ENCODE results near the gene PRR36. TPM values are rescaled to one million over a fixed set of nuclear protein-coding genes. Genes with fewer than 3 reads are reported as not detected.

The PRR36 gene
- total and polyA plus RNA-seq, 8 donors = 0.18 to 0.61 (median 0.47) TPM; not detected in 4

DNA sequence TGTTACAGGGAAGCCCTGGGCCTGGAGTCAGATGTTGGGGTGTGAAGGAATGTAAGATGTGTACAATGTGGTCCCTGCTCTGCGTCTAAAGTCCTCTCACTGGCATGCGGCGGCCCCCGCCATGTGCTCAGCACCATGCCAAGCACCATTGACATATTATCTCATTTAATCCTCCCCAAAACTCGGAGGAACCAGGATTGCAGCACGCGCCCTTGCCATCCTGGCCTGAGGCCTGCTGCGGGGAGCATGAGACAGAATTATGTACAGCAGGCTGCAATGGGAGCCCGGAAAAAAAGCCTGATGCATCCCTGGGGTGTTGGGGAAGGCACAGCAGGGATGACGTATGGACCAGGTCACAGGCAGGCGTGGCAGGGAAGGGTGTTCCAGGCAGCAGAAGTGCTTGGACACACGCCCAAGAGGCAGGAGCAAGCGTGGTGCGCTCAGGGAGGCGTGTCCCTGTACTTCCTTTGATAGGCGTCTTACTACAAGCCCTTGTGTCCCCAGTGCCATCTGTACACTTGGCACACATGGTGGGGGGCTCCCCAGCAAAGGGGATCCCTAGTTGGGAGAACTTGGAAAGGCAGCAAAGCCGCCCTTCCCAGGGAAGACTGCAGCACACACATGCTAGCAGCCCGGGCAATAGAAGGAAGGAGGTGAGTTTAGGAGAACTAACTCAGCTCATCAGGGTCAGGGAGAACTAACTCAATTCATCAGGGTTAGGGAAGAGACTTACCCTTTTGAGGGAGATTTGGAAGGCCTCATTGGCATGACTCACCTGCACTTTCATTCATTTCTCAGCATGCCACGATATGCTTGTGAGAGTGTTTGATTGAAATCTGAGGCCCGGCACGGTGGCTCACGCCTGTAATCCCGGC lies 40.7 kb downstream of the PRR36 start:
- intact Hi-C loops (cut with DNase I; ENCODE audit: low total_unique reads) = no loop called here
- H3K4me3 ChIP-seq = no peak overlapping the region
- peak; percentile 92 to 93 for DNase-seq
- no peaks in the 10 kb centered on the region for H3K9me3 ChIP-seq
- 45 to 62% (median 56%) methylated on average over 23 of the region's 23 CpGs for WGBS, 5 donors
- no peak for TF ChIP-seq EP300 (IDR thresholded peaks at IDR 0.05)
- TF ChIP-seq, protein P1, sequence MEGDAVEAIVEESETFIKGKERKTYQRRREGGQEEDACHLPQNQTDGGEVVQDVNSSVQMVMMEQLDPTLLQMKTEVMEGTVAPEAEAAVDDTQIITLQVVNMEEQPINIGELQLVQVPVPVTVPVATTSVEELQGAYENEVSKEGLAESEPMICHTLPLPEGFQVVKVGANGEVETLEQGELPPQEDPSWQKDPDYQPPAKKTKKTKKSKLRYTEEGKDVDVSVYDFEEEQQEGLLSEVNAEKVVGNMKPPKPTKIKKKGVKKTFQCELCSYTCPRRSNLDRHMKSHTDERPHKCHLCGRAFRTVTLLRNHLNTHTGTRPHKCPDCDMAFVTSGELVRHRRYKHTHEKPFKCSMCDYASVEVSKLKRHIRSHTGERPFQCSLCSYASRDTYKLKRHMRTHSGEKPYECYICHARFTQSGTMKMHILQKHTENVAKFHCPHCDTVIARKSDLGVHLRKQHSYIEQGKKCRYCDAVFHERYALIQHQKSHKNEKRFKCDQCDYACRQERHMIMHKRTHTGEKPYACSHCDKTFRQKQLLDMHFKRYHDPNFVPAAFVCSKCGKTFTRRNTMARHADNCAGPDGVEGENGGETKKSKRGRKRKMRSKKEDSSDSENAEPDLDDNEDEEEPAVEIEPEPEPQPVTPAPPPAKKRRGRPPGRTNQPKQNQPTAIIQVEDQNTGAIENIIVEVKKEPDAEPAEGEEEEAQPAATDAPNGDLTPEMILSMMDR (IDR thresholded peaks at IDR 0.05) = no peak
- peak in 2 of 3 donors; percentile 38 to 59 for TF ChIP-seq POLR2AphosphoS5 (IDR thresholded peaks at IDR 0.05)
- peaks cover 13 to 52% (median 49%) of the 10 kb centered on the region in 4 donors for H3K4me1 ChIP-seq
- peak overlapping the region; percentile 48 to 72 (median 65) for H3K27ac ChIP-seq
- H3K27me3 ChIP-seq = no peaks in the 10 kb centered on the region
- H3K36me3 ChIP-seq = no peaks in the 10 kb centered on the region

DNA sequence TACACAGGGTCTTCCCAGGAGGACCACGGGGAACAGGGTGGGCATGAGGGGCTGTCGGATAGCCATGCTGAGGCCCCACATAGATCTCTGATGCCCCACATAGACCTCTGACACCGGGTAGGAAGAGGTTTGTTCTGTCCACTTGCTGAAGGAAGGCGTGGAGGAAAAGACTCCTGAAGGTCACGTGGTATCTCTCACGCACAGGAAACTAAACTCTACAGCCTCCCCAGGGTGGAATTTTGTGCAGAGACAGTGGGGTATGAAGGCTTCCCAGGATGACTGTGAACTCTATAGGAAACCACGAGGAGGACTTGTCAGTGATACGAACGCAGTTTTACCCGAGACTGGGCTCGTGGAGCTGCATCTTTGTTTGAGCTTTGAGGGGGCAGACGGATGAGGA lies 41.4 kb downstream of the PRR36 start:
- Histone ChIP-seq H3K36me3 (no peaks in the 10 kb centered on the region), H3K9me3 (no peaks in the 10 kb centered on the region), H3K27ac (peak overlapping the region; percentile 48 to 72 (median 57)), H3K4me3 (no peak overlapping the region), H3K27me3 (no peaks in the 10 kb centered on the region), H3K4me1 (peaks cover 13 to 52% (median 49%) of the 10 kb centered on the region in 4 donors)
- WGBS, 5 donors = 47 to 65% (median 59%) methylated on average over 12 of the region's 12 CpGs
- no peak for DNase-seq
- intact Hi-C loops (cut with DNase I; ENCODE audit: low total_unique reads) = no loop called here
- TF ChIP-seq EP300 (IDR thresholded peaks at IDR 0.05) (no peak), POLR2AphosphoS5 (IDR thresholded peaks at IDR 0.05) (no peak), POLR2A (IDR thresholded peaks at IDR 0.05) (no peak)
- TF ChIP-seq, protein P1 (IDR thresholded peaks at IDR 0.05) = no peak

DNA sequence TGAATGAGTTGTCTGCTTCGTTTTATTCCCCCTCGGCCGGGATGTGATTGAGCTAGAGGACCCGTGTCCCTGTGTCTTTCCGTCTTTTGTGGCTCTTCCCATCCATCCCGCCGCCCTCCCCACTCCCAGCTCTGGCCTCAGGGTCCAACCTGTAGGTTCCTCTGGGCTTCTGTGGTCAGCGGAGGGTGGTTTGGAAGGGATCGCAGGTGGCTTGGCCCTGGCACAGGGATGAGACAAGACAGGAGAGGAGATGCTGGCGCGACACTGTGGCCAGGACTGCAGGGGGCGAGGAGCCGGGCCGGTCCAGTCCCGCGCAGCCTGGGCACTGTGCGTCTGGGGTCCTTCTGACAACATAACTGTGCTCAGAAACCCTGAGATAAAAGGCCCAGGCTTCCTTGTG lies 42.2 kb downstream of the PRR36 start:
- Histone ChIP-seq H3K4me1 (peaks cover 13 to 52% (median 49%) of the 10 kb centered on the region in 4 donors), H3K4me3 (no peak overlapping the region), H3K27ac (peak overlapping the region in 2 of 5 donors; percentile 48 to 65), H3K27me3 (no peaks in the 10 kb centered on the region), H3K36me3 (no peaks in the 10 kb centered on the region), H3K9me3 (no peaks in the 10 kb centered on the region)
- no peak for DNase-seq
- intact Hi-C loops (cut with DNase I; ENCODE audit: low total_unique reads) = no loop called here
- TF ChIP-seq POLR2A (IDR thresholded peaks at IDR 0.05) (no peak), EP300 (IDR thresholded peaks at IDR 0.05) (no peak), POLR2AphosphoS5 (IDR thresholded peaks at IDR 0.05) (no peak)
- TF ChIP-seq, protein P1 (IDR thresholded peaks at IDR 0.05) = no peak
- WGBS, 5 donors = 86 to 91% (median 90%) methylated on average over 17 of the region's 17 CpGs

DNA sequence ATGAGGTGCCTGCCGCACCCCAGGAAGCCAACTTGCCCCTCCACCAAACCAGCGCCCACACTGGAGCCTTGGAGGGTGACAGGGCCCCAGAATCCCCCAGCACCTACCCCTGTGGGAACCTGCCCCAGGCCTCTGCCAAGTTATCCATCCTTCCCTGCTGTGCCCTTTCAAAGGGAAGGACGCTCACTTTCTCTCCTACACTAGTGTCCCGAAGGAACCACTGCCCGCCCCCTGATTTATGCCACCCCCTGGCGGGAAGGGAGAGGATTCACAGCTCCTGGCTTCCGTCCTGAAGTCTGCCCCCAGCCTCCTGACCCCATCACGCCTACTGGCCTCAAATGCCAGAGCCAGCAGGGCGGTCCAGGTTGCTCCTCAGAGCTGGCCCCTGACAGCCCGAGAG lies 42.7 kb downstream of the PRR36 start:
- DNase-seq = peak in 1 of 2 donors; percentile 38
- H3K27ac ChIP-seq = peak overlapping the region in 1 of 5 donors; percentile 48
- H3K36me3 ChIP-seq = no peaks in the 10 kb centered on the region
- intact Hi-C loops (cut with DNase I; ENCODE audit: low total_unique reads) = no loop called here
- H3K4me3 ChIP-seq = no peak overlapping the region
- H3K4me1 ChIP-seq = peaks cover 13 to 52% (median 49%) of the 10 kb centered on the region in 4 donors
- H3K27me3 ChIP-seq = no peaks in the 10 kb centered on the region
- TF ChIP-seq, protein P1 (IDR thresholded peaks at IDR 0.05) = peak in 1 of 7 experiments; percentile 10
- no peak for TF ChIP-seq POLR2A (IDR thresholded peaks at IDR 0.05)
- WGBS, 5 donors = 47 to 62% (median 59%) methylated on average over 5 to 10 of the region's 10 CpGs
- H3K9me3 ChIP-seq = no peaks in the 10 kb centered on the region

Measured in stomach (tissue), 9 donors.